ENCODE measurements around the gene NFATC3.

DNA sequence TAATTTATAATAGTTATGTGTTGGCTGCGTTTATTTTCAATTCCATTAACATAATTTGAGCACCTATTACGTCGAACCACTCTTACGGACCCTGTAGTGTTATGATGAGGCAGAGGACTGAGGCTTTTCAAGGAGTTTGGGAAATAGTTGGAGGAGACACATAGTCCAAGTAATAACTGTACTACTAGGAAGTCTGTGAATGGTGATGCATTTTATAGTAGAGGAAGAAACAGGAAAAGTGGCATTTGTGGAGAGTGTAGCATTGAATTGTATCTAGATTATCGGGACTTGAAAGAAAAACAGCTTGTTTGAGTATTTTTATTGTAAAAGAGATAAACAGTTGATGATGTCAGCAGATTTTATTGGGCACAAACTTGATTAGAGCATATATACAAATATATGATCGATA, 1.7 kb downstream of the NFATC3 start:
- TF ChIP-seq, protein P1, sequence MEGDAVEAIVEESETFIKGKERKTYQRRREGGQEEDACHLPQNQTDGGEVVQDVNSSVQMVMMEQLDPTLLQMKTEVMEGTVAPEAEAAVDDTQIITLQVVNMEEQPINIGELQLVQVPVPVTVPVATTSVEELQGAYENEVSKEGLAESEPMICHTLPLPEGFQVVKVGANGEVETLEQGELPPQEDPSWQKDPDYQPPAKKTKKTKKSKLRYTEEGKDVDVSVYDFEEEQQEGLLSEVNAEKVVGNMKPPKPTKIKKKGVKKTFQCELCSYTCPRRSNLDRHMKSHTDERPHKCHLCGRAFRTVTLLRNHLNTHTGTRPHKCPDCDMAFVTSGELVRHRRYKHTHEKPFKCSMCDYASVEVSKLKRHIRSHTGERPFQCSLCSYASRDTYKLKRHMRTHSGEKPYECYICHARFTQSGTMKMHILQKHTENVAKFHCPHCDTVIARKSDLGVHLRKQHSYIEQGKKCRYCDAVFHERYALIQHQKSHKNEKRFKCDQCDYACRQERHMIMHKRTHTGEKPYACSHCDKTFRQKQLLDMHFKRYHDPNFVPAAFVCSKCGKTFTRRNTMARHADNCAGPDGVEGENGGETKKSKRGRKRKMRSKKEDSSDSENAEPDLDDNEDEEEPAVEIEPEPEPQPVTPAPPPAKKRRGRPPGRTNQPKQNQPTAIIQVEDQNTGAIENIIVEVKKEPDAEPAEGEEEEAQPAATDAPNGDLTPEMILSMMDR (IDR thresholded peaks at IDR 0.05), result no peak
- TF ChIP-seq EZH2 (IDR thresholded peaks at IDR 0.05) (no peak), EZH2phosphoT487 (IDR thresholded peaks at IDR 0.05) (no peak)

Measured in neural progenitor cell (in vitro differentiated cells).